Activated B cell treated with CpG ODN at 0.5 μM for 24 hours (primary cell): ENCODE results near the gene NPDC1. TPM values are rescaled to one million over a fixed set of nuclear protein-coding genes. Genes with fewer than 3 reads are reported as not detected.
"Not testable (repeated sequence)": the region's sequence is repeated elsewhere in the genome, so short reads cannot be mapped to it uniquely, and the experiment has no call there.

Experiments
- ATAC-seq: fragments of 200-7000 bp; cut with Tn5 transposase; one replicate; pipeline ENCODE4 v1.10.0; 2021; ENCODE audit warnings: low read depth, mild to moderate bottlenecking, moderate library complexity
- CTCF ChIA-PET: fragments of 350-600 bp; sonication (Branson Sonifier 250); formaldehyde crosslinking; loops from one replicate; lab custom pipeline; 2021; ENCODE audit warnings: antibody characterized with exemption; lab: Charles Lee
- POLR2A ChIA-PET: fragments of 350-600 bp; sonication (Branson Sonifier 250); formaldehyde crosslinking; loops from one replicate; lab custom pipeline; 2021; ENCODE audit warnings: antibody characterized with exemption; lab: Charles Lee
- DNase-seq: peaks from one replicate; pipeline ENCODE4 v3.0.0; 2022
- H3K27ac Mint-ChIP-seq: one replicate; pipeline ENCODE4 v1.8.0; 2020; ENCODE audit warnings: mixed read lengths
- H3K27me3 Mint-ChIP-seq: one replicate; pipeline ENCODE4 v1.8.0; 2021; ENCODE audit warnings: mixed read lengths
- H3K36me3 Mint-ChIP-seq: one replicate; pipeline ENCODE4 v1.8.0; 2021; ENCODE audit warnings: low read depth, mixed read lengths
- H3K4me1 Mint-ChIP-seq: one replicate; pipeline ENCODE4 v1.8.0; 2021; ENCODE audit warnings: mixed read lengths
- H3K4me3 Mint-ChIP-seq: one replicate; pipeline ENCODE4 v1.8.0; 2020; ENCODE audit warnings: mild to moderate bottlenecking, mixed read lengths
- H3K9me3 Mint-ChIP-seq: one replicate; pipeline ENCODE4 v1.8.0; 2020; ENCODE audit warnings: mixed read lengths
- CTCF ChIP-seq: fragments of 200-600 bp; IDR thresholded peaks from one replicate; pipeline ENCODE4 v1.8.0; 2022; ENCODE audit warnings: antibody characterized with exemption, mild to moderate bottlenecking
- intact Hi-C: fragments of 100-400 bp; cut with micrococcal nuclease; formaldehyde crosslinking; loops from one replicate; pipeline ENCODE4 v1.15.1; 2024
- total RNA-seq: library from RNA; stranded (reverse); gene quantifications from 2 replicates; pipeline ENCODE4 v1.2.3, GENCODE V29; 2022

The NPDC1 gene
- total RNA-seq, 1 donor from 2014 or later: 0.18 TPM

GRCh38 chr9:137008312-137008711 lies 37.7 kb downstream of the NPDC1 start:
- intact Hi-C loops: no loop called here
- ChIA-PET CTCF (no interaction called here), POLR2A (no interaction called here)
- no peaks in the 10 kb centered on the region for H3K4me1 Mint-ChIP-seq
- ATAC-seq (no peak), DNase-seq (no peak)
- no peak for TF ChIP-seq CTCF
- no peak overlapping the region for H3K4me3 Mint-ChIP-seq
- no peaks in the 10 kb centered on the region for H3K27me3 Mint-ChIP-seq
- no peak overlapping the region for H3K27ac Mint-ChIP-seq
- H3K9me3 Mint-ChIP-seq: no peaks in the 10 kb centered on the region
- peaks cover 4% of the 10 kb centered on the region for H3K36me3 Mint-ChIP-seq

GRCh38 chr9:137007816-137008270 lies 38.1 kb downstream of the NPDC1 start:
- ChIA-PET CTCF (no interaction called here), POLR2A (no interaction called here)
- Mint-ChIP-seq H3K9me3 (no peaks in the 10 kb centered on the region), H3K27ac (no peak overlapping the region), H3K36me3 (peaks cover 4% of the 10 kb centered on the region), H3K27me3 (no peaks in the 10 kb centered on the region), H3K4me1 (no peaks in the 10 kb centered on the region), H3K4me3 (no peak overlapping the region)
- ATAC-seq: no peak
- intact Hi-C loops: no loop called here
- no peak for DNase-seq
- no peak for TF ChIP-seq CTCF

GRCh38 chr9:137007108-137007815 lies 38.7 kb downstream of the NPDC1 start:
- no peak overlapping the region for H3K27ac Mint-ChIP-seq
- intact Hi-C loops: no loop called here
- no peaks in the 10 kb centered on the region for H3K4me1 Mint-ChIP-seq
- no peak for DNase-seq
- H3K4me3 Mint-ChIP-seq: no peak overlapping the region
- H3K36me3 Mint-ChIP-seq: peaks cover 2% of the 10 kb centered on the region
- POLR2A ChIA-PET: no interaction called here
- H3K9me3 Mint-ChIP-seq: no peaks in the 10 kb centered on the region
- no peak for TF ChIP-seq CTCF
- ATAC-seq: no peak
- CTCF ChIA-PET: no interaction called here
- no peaks in the 10 kb centered on the region for H3K27me3 Mint-ChIP-seq

GRCh38 chr9:137006116-137007003 lies 39.6 kb downstream of the NPDC1 start:
- Mint-ChIP-seq H3K4me3 (no peak overlapping the region), H3K4me1 (peaks cover 1% of the 10 kb centered on the region), H3K9me3 (no peaks in the 10 kb centered on the region), H3K27me3 (no peaks in the 10 kb centered on the region), H3K27ac (no peak overlapping the region), H3K36me3 (no peaks in the 10 kb centered on the region)
- ChIA-PET CTCF (no interaction called here), POLR2A (no interaction called here)
- intact Hi-C loops: no loop called here
- no peak for TF ChIP-seq CTCF
- no peak for DNase-seq
- no peak for ATAC-seq

- DNase-seq, H3K27ac Mint-ChIP-seq, H3K27me3 Mint-ChIP-seq, ATAC-seq, H3K4me3 Mint-ChIP-seq, H3K36me3 Mint-ChIP-seq, H3K9me3 Mint-ChIP-seq: not testable (repeated sequence)
- intact Hi-C loops: loop anchor here (1.0 kb wide), 1 partner anchor 31 kb away; no protein-coding TSS in a partner anchor
- H3K4me1 Mint-ChIP-seq: peaks cover 22% of the 10 kb centered on the region
- CTCF ChIA-PET: interaction anchor here (0.7 to 1.0 kb wide), 2 partner anchors 31 to 87 kb away, joined by 3 to 7 read pairs; no protein-coding TSS in a partner anchor
- POLR2A ChIA-PET: interaction anchor here (0.6 kb wide), 1 partner anchor 30 kb away, joined by 3 read pairs; no protein-coding TSS in a partner anchor
Measured at GRCh38 chr9:137004285-137004684, 41.7 kb downstream of the NPDC1 start.
